ENCODE results near the gene CCDC142. TPM values are rescaled to one million over a fixed set of nuclear protein-coding genes. Genes with fewer than 3 reads are reported as not detected.
"Not testable (repeated sequence)": the region's sequence is repeated elsewhere in the genome, so short reads cannot be mapped to it uniquely, and the experiment has no call there.

Gene CCDC142
- total RNA-seq, 1 donor from 2014 or later, result 35.6 TPM

DNA sequence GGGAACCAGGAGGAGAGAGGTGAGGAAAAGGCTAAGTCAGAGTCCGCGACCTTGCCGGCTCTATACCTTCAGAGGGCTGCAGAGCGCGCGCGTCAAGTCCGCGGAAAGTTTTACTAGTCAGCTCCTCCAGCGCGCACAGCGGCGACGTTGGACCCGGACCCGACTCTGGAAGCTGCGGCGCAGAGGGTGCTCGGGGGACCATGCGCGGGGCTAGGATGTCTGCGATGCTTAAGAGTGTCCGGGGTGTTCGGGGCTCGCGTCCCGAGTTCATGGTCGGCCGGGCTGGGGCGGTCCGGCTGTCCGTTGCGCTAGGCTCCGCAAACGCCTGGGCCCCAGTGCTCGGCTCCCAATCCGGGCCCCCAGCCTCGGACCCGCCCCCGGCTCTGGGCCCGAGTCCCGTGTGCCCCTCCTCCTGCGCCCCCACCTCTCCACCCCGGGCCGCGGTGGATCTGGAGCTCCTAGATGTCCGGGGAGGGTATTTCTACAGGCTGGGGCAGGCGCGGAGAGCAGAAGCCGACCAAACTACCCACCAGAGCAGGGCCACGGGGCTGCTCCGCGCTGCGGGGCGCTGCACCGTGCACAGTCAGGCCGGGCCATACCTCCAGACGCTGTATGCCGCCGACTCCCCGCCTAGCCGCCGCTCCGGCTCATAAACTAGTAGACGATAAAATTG, 16.6 kb upstream of the CCDC142 start, which contains the start of gene LBX2:
LBX2 (minus strand) TSS at position 337 of the 673 bp plus-strand sequence; CDS start at position 271, 66 bp downstream.
- no peak for DNase-seq

- DNase-seq, result no peak
These were observed 15.9 kb upstream of the CCDC142 start for GRCh38 chr2:74498500-74499266.

- DNase-seq, result no peak
These were observed 15.1 kb upstream of the CCDC142 start for GRCh38 chr2:74497777-74498499.

GRCh38 chr2:74496997-74497776, 14.4 kb upstream of the CCDC142 start:
- DNase-seq, result no peak

GRCh38 chr2:74495440-74495839, 12.6 kb upstream of the CCDC142 start:
- DNase-seq, result no peak

- no peak for DNase-seq
These were observed 10.7 kb upstream of the CCDC142 start for GRCh38 chr2:74493546-74493945.

GRCh38 chr2:74491648-74492544, 9.1 kb upstream of the CCDC142 start:
- DNase-seq, result no peak

DNA sequence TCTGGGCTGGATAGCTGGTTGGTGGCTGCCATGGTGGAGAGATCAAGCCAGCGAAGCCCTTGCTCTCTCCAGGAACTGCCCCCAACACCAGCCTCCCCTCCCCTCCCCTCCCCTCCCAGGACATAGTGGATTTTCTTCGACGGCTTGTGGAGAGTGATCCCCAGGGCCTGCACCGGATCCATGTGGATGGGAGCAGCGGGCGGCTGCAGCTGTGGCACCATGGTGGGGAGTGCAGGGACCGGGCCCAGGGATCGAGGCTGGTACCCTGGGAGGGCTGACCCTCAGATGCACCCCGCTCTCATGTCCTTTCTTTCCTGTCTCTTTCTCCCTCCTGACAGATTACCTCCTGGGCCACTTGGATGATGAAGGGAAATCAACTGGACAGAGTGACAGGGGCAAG, 7.1 kb upstream of the CCDC142 start:
- no peak for DNase-seq

- no peak for DNase-seq
These were observed 6.1 kb upstream of the CCDC142 start for GRCh38 chr2:74488643-74489481.

GRCh38 chr2:74486141-74486540, 3.3 kb upstream of the CCDC142 start:
- no peak for DNase-seq

DNA sequence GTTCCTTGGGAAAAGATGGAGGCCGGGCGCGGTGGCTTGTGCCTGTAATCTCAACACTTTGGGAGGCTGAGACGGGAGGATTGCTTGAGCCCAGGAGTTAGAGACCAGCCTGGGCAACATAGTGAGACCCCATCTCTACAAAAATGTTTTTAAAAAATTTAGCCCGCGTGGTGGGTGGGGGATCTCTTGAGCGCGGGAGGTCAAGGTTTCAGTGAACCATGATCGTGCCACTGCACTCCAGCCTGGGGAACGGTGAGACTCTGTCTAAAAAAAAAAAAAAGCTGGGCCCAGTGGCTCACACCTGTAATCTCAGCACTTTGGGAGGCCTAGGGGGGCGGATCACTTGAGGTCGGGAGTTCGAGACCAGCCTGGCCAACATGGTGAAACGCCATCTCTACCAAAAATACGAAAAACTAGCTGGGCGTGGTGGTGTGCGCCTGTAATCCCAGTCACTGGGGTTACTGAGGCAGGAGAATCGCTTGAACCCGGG, 922 bp upstream of the CCDC142 start:
- not testable (repeated sequence) for DNase-seq

DNA sequence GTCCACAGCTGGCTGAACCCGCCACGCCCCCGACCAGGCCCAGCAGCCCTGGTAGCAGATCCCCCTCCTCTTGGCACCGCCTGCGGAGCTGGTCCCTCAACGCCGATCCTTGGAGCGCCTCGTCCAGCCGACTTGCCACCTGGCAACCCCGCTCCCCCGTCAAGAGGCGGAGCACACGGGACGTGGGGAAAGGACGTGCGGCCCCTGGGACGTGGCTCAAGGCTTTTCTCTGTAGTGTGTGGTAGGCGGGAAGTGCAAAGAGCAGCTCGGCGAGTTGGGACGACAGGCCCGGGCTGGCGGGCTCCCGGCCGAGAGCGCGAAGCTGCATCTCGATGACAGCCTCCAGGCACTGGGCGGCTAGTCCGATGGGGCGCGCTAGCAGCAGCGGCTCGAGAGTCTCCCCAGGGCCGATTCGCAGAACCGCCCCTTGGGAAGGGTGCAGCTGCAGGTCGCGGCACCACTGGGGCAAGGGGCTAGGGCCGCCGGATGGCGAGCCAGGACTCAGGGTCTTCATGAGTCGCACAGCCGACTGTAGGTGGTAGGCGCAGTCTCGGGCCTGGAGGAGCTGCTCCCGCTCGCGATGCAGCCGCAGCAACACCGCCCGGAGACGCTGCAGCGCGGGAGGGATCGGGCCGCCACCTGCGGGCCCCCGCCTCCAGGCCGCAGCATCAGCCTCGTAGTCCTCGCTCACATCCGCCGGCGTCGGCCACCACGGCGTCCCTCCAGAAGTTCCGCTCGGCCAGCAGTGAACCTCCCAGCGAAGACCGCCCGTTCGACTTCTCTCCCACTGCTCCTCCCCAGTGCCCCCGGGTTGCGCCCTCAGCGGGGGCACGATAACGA, 617 bp downstream of the CCDC142 start:
- DNase-seq, result peak; percentile 81

GRCh38 chr2:74481431-74481830, 1.4 kb downstream of the CCDC142 start:
- DNase-seq, result no peak

DNA sequence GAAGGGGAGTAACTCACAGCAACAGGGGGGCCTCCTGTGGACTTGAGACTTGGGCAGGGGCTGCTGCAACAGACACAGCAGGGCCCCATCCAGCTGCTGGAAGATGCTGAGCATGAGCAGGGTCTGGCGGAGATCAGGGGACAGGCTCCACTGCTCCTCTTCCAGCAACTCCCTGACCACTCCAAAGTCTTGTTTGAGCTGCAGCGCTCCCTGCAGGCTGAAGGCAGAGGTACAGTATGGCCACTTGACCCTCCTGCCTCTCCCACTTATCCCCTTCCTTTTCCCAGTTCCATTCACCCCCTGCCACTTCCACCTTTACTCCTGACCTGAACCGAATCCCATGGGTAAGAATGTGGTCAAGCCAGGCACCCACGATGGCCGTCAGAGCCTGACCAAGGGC, 7.9 kb downstream of the CCDC142 start:
- no peak for DNase-seq

GRCh38 chr2:74474481-74474880, 8.3 kb downstream of the CCDC142 start:
- DNase-seq, result no peak

GRCh38 chr2:74472945-74473258, 9.9 kb downstream of the CCDC142 start:
- no peak for DNase-seq

DNA sequence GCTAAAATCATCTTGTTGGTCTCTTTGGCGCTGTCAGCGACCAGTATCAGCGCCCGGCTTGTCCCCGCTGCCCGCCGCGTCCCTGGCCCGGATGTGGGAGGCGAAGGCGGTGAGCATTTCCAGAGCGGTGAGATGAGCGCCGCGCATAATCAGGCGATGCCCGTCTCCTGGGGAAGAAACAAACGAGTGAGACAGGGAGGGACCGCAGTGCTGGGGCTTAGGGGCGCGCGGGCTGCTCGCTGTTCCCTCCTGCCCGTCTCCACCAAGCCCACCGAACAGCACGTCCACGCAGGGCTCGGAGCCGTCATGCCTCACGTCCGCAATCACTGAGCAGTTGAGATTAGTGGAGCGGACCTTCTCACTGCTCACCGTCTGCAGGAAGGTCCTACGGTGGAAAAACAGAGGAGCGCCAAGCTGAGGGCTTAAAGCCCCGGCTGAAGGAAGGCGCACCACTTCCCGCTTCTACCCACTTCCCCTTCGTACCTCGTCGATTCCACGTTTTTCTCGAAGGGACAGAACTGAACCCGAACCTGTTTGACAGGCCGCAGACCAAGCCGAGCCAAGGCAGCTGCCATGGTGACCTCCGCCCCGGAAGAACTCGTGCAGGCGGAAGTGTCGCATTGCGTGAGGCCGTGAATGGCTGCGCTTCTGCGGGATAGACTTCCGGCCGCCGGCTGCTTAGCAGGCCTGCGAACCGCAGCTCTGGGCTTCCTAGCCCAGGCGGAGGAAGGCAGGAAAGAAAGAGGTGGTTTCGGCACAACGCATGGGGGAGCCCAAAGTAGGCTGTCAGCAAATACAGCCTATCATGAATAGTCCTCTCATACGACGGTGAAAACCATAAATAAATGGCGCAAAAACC, 10.5 kb downstream of the CCDC142 start, which contains the start of gene MRPL53:
MRPL53 (minus strand) TSS at position 595 of the 859 bp plus-strand sequence; CDS start at position 575, 20 bp downstream.
- peak; percentile 91 for DNase-seq

All from occipital lobe (tissue), 2 donors.